Measurements from ENCODE around the gene BCCIP.

The BCCIP gene

GRCh38 chr10:125797994-125798662 lies 25.2 kb upstream of the BCCIP start:
- no peak for DNase-seq (ENCODE audit: low read depth in 1 of 2, low spot score in 1 of 2)

- DNase-seq (ENCODE audit: low read depth in 1 of 2, low spot score in 1 of 2) = no peak
These were observed 23.7 kb upstream of the BCCIP start for GRCh38 chr10:125799451-125800182.

GRCh38 chr10:125801574-125801973 lies 21.8 kb upstream of the BCCIP start:
- DNase-seq (ENCODE audit: low read depth in 1 of 2, low spot score in 1 of 2) = no peak

GRCh38 chr10:125802131-125802530 lies 21.2 kb upstream of the BCCIP start:
- no peak for DNase-seq (ENCODE audit: low read depth in 1 of 2, low spot score in 1 of 2)

- DNase-seq (ENCODE audit: low read depth in 1 of 2, low spot score in 1 of 2) = no peak
These were observed 20.6 kb upstream of the BCCIP start for GRCh38 chr10:125802739-125803138.

- DNase-seq (ENCODE audit: low read depth in 1 of 2, low spot score in 1 of 2) = no peak
These were observed 15.3 kb upstream of the BCCIP start for GRCh38 chr10:125808047-125808446.

GRCh38 chr10:125811251-125811650 lies 12.1 kb upstream of the BCCIP start:
- no peak for DNase-seq (ENCODE audit: low read depth in 1 of 2, low spot score in 1 of 2)

- no peak for DNase-seq (ENCODE audit: low read depth in 1 of 2, low spot score in 1 of 2)
These were observed 11.1 kb upstream of the BCCIP start for GRCh38 chr10:125812128-125812750.

GRCh38 chr10:125815764-125816163 lies 7.6 kb upstream of the BCCIP start:
- DNase-seq (ENCODE audit: low read depth in 1 of 2, low spot score in 1 of 2) = no peak

GRCh38 chr10:125816548-125816947 lies 6.8 kb upstream of the BCCIP start:
- DNase-seq (ENCODE audit: low read depth in 1 of 2, low spot score in 1 of 2) = no peak

- no peak for DNase-seq (ENCODE audit: low read depth in 1 of 2, low spot score in 1 of 2)
These were observed 5.9 kb upstream of the BCCIP start for GRCh38 chr10:125817337-125817946.

GRCh38 chr10:125820701-125821100 lies 2.6 kb upstream of the BCCIP start:
- DNase-seq (ENCODE audit: low read depth in 1 of 2, low spot score in 1 of 2) = no peak

- no peak for DNase-seq (ENCODE audit: low read depth in 1 of 2, low spot score in 1 of 2)
These were observed 411 bp downstream of the BCCIP start for GRCh38 chr10:125823663-125824251.

GRCh38 chr10:125824736-125825135 lies 1.4 kb downstream of the BCCIP start:
- no peak for DNase-seq (ENCODE audit: low read depth in 1 of 2, low spot score in 1 of 2)

GRCh38 chr10:125827133-125827532 lies 3.8 kb downstream of the BCCIP start:
- no peak for DNase-seq (ENCODE audit: low read depth in 1 of 2, low spot score in 1 of 2)

GRCh38 chr10:125828311-125828710 lies 5.0 kb downstream of the BCCIP start:
- no peak for DNase-seq (ENCODE audit: low read depth in 1 of 2, low spot score in 1 of 2)

- DNase-seq (ENCODE audit: low read depth in 1 of 2, low spot score in 1 of 2) = no peak
These were observed 13.4 kb downstream of the BCCIP start for GRCh38 chr10:125836746-125837145.

- no peak for DNase-seq (ENCODE audit: low read depth in 1 of 2, low spot score in 1 of 2)
These were observed 15.6 kb downstream of the BCCIP start for GRCh38 chr10:125838802-125839575.

GRCh38 chr10:125840406-125840805 lies 17.1 kb downstream of the BCCIP start:
- DNase-seq (ENCODE audit: low read depth in 1 of 2, low spot score in 1 of 2) = no peak

GRCh38 chr10:125840955-125841354 lies 17.6 kb downstream of the BCCIP start:
- no peak for DNase-seq (ENCODE audit: low read depth in 1 of 2, low spot score in 1 of 2)
